ENCODE measurements around the gene DLG2. TPM values are rescaled to one million over a fixed set of nuclear protein-coding genes. Genes with fewer than 3 reads are reported as not detected.
"Not testable (repeated sequence)": the region's sequence is repeated elsewhere in the genome, so short reads cannot be mapped to it uniquely, and the experiment has no call there.

The DLG2 gene
- total RNA-seq, 2 experiments from 2014 or later: 2.0 to 2.1 TPM

DNA sequence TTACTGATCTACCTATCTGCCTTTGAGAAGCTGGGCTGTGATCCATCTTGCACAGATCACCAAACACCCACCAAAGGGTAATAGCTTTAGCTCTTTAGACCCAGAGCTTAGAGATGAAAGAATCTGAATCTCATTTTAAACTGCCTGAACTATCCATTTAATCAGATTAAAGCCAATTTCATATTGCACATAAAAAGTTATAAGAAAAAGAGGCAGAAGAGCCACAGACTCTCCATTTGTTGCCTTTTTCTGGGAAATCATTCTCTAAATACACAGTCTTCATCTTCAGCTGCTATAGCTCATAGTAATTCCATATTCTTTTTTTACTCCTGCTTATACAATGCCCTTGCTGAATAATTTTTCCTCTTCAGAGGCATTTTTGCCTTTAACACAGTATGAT lies 271.2 kb downstream of the DLG2 start:
- ATAC-seq (ENCODE audit: poor library complexity) (no peak), DNase-seq (no peak)
- Histone ChIP-seq H3K36me3 (ENCODE audit: insufficient read depth, low read length) (no peaks in the 10 kb centered on the region), H3K27ac (ENCODE audit: low read depth in 1 of 2, low read length in 2 of 2) (no peak overlapping the region), H3K27me3 (ENCODE audit: control insufficient read depth in 1 of 2, insufficient read depth in 2 of 2, low read length in 2 of 2) (no peaks in the 10 kb centered on the region), H3K4me1 (ENCODE audit: insufficient read depth, low read length) (no peaks in the 10 kb centered on the region), H3K9me3 (ENCODE audit: control insufficient read depth in 1 of 2, insufficient read depth in 1 of 2, low read length in 2 of 2) (peaks cover under 1 to 11% of the 10 kb centered on the region in 2 experiments), H3K4me3 (ENCODE audit: low read length) (no peak overlapping the region)
- no peak overlapping the region for H3K4me3 Mint-ChIP-seq
- no peaks in the 10 kb centered on the region for H3K36me3 Mint-ChIP-seq (ENCODE audit: low read depth)
- H3K9me3 Mint-ChIP-seq: peaks cover 15% of the 10 kb centered on the region
- H3K4me1 Mint-ChIP-seq (ENCODE audit: low read depth): no peaks in the 10 kb centered on the region
- ChIA-PET POLR2A (no interaction called here), CTCF (no interaction called here)
- no peaks in the 10 kb centered on the region for H3K27me3 Mint-ChIP-seq
- H3K27ac Mint-ChIP-seq: no peak overlapping the region
- TF ChIP-seq, protein P1, sequence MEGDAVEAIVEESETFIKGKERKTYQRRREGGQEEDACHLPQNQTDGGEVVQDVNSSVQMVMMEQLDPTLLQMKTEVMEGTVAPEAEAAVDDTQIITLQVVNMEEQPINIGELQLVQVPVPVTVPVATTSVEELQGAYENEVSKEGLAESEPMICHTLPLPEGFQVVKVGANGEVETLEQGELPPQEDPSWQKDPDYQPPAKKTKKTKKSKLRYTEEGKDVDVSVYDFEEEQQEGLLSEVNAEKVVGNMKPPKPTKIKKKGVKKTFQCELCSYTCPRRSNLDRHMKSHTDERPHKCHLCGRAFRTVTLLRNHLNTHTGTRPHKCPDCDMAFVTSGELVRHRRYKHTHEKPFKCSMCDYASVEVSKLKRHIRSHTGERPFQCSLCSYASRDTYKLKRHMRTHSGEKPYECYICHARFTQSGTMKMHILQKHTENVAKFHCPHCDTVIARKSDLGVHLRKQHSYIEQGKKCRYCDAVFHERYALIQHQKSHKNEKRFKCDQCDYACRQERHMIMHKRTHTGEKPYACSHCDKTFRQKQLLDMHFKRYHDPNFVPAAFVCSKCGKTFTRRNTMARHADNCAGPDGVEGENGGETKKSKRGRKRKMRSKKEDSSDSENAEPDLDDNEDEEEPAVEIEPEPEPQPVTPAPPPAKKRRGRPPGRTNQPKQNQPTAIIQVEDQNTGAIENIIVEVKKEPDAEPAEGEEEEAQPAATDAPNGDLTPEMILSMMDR (IDR thresholded peaks at IDR 0.05): no peak
- intact Hi-C loops (cut with DNase I, micrococcal nuclease): no loop called here

DNA sequence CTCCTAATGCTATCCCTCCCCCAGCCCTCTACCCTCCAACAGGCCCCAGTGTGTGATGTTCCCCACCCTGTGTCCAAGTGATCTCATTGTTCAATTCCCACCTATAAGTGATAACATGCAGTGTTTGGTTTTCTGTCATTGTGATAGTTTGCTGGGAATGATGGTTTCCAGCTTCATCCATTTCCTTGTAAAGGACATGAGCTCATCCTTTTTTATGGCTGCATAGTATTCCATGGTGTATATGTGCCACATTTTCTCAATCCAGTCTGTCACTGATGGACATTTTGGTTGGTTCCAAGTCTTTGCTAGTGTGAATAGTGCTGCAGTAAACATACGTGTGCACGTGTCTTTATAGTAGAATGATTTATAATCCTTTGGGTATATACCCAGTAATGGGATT lies 277.6 kb downstream of the DLG2 start:
- POLR2A ChIA-PET; H3K27ac ChIP-seq (ENCODE audit: low read depth in 1 of 2, low read length in 2 of 2); DNase-seq; H3K4me1 Mint-ChIP-seq (ENCODE audit: low read depth); ATAC-seq (ENCODE audit: poor library complexity); H3K4me3 Mint-ChIP-seq; H3K27me3 Mint-ChIP-seq; H3K27me3 ChIP-seq (ENCODE audit: control insufficient read depth in 1 of 2, insufficient read depth in 2 of 2, low read length in 2 of 2); CTCF ChIA-PET; H3K4me1 ChIP-seq (ENCODE audit: insufficient read depth, low read length); intact Hi-C loops (cut with DNase I, micrococcal nuclease); H3K36me3 Mint-ChIP-seq (ENCODE audit: low read depth); H3K4me3 ChIP-seq (ENCODE audit: low read length); H3K27ac Mint-ChIP-seq; H3K36me3 ChIP-seq (ENCODE audit: insufficient read depth, low read length): not testable (repeated sequence)
- peaks cover 10 to 14% of the 10 kb centered on the region in 2 experiments for H3K9me3 ChIP-seq (ENCODE audit: control insufficient read depth in 1 of 2, insufficient read depth in 1 of 2, low read length in 2 of 2)
- peaks cover 11% of the 10 kb centered on the region for H3K9me3 Mint-ChIP-seq

DNA sequence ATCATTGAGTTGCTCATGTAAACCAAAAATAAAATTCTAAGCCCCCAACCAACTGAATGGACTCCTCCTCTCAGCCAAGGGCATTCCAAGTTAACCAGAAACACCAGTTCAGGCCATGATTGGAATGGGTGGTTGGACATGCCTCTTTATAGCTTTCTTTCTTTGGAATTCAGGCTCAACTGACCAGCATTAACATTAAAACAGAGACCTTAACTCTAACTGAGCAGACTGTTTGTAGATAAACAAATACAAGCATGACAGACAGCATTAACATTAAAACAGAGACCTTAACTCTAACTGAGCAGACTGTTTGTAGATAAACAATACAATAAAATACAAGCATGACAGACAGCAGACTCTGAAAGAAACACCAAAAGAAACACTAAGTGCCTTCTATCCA lies 278.2 kb downstream of the DLG2 start:
- Mint-ChIP-seq H3K36me3 (ENCODE audit: low read depth) (peaks cover 6% of the 10 kb centered on the region), H3K27ac (no peak overlapping the region), H3K4me3 (no peak overlapping the region), H3K27me3 (no peaks in the 10 kb centered on the region), H3K9me3 (peaks cover 10% of the 10 kb centered on the region), H3K4me1 (ENCODE audit: low read depth) (no peaks in the 10 kb centered on the region)
- Histone ChIP-seq H3K4me1 (ENCODE audit: insufficient read depth, low read length) (no peaks in the 10 kb centered on the region), H3K9me3 (ENCODE audit: control insufficient read depth in 1 of 2, insufficient read depth in 1 of 2, low read length in 2 of 2) (peaks cover 12 to 14% of the 10 kb centered on the region in 2 experiments), H3K36me3 (ENCODE audit: insufficient read depth, low read length) (no peaks in the 10 kb centered on the region), H3K27ac (ENCODE audit: low read depth in 1 of 2, low read length in 2 of 2) (no peak overlapping the region), H3K4me3 (ENCODE audit: low read length) (no peak overlapping the region), H3K27me3 (ENCODE audit: control insufficient read depth in 1 of 2, insufficient read depth in 2 of 2, low read length in 2 of 2) (no peaks in the 10 kb centered on the region)
- DNase-seq: no peak
- intact Hi-C loops (cut with DNase I, micrococcal nuclease): no loop called here
- CTCF ChIA-PET: no interaction called here
- no peak for ATAC-seq (ENCODE audit: poor library complexity)
- TF ChIP-seq, protein P1 (IDR thresholded peaks at IDR 0.05): no peak
- POLR2A ChIA-PET: no interaction called here

DNA sequence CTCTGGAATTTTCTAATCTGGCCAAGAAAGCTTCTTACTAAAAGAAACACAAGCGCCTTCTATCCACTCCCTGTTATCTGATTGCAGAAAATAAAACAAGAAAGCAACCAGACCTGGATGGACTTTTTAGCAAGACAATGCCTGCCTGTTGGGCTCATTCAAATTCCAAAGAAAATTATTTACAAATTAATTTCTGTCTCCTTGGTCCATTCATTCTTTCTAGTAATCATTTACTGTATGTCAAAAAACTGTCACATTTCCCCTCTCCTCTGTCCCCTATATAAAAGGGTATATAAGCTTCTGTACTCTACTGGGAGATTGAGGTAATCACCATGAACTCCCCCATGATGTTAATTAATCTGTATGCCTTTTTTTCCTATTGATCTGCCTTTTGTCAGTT lies 279.9 kb downstream of the DLG2 start:
- H3K4me3 Mint-ChIP-seq: no peak overlapping the region
- intact Hi-C loops (cut with DNase I, micrococcal nuclease): no loop called here
- H3K27ac Mint-ChIP-seq: no peak overlapping the region
- peaks cover 6% of the 10 kb centered on the region for H3K36me3 Mint-ChIP-seq (ENCODE audit: low read depth)
- TF ChIP-seq, protein P1 (IDR thresholded peaks at IDR 0.05): no peak
- H3K4me1 Mint-ChIP-seq (ENCODE audit: low read depth): no peaks in the 10 kb centered on the region
- no peak for DNase-seq
- ChIA-PET CTCF (no interaction called here), POLR2A (no interaction called here)
- no peaks in the 10 kb centered on the region for H3K4me1 ChIP-seq (ENCODE audit: insufficient read depth, low read length)
- no peak overlapping the region for H3K4me3 ChIP-seq (ENCODE audit: low read length)
- peaks cover 14% of the 10 kb centered on the region for H3K9me3 Mint-ChIP-seq
- no peak for ATAC-seq (ENCODE audit: poor library complexity)
- H3K9me3 ChIP-seq (ENCODE audit: control insufficient read depth in 1 of 2, insufficient read depth in 1 of 2, low read length in 2 of 2): peaks cover 14 to 17% of the 10 kb centered on the region in 2 experiments
- no peak overlapping the region for H3K27ac ChIP-seq (ENCODE audit: low read depth in 1 of 2, low read length in 2 of 2)
- no peaks in the 10 kb centered on the region for H3K36me3 ChIP-seq (ENCODE audit: insufficient read depth, low read length)
- no peaks in the 10 kb centered on the region for H3K27me3 ChIP-seq (ENCODE audit: control insufficient read depth in 1 of 2, insufficient read depth in 2 of 2, low read length in 2 of 2)
- H3K27me3 Mint-ChIP-seq: no peaks in the 10 kb centered on the region
